Hepatocyte (in vitro differentiated cells): ENCODE data around the gene AGAP3. TPM values are rescaled to one million over a fixed set of nuclear protein-coding genes. Genes with fewer than 3 reads are reported as not detected.

ENCODE experiments used
- DNase-seq: peaks from one replicate; pipeline ENCODE4 v3.0.0-alpha.2; 2016; ENCODE audit warnings: low spot score
- H2AFZ ChIP-seq: fragments of 200-600 bp; sonication (generic); 2 replicates; pipeline ENCODE4 v1.6.0; 2016; ENCODE audit warnings: antibody characterized with exemption, mild to moderate bottlenecking
- H3K27ac ChIP-seq: fragments of 200-600 bp; sonication (generic); 2 replicates; pipeline ENCODE4 v1.5.1; 2016; ENCODE audit warnings: mild to moderate bottlenecking
- H3K27me3 ChIP-seq: fragments of 200-600 bp; sonication (generic); 2 replicates; pipeline ENCODE4 v1.6.1; 2016
- H3K36me3 ChIP-seq: fragments of 200-600 bp; sonication (generic); replicated peaks from 2 replicates; pipeline ENCODE4 v1.5.1; 2016; ENCODE audit warnings: low read depth; ENCODE audit not compliant: insufficient read depth
- H3K4me1 ChIP-seq: fragments of 200-600 bp; sonication (generic); 2 replicates; pipeline ENCODE4 v1.5.1; 2016; ENCODE audit warnings: mild to moderate bottlenecking, moderate library complexity; ENCODE audit not compliant: insufficient read depth
- H3K4me2 ChIP-seq: fragments of 200-600 bp; sonication (generic); 2 replicates; pipeline ENCODE4 v1.6.0; 2016
- H3K4me3 ChIP-seq: fragments of 200-600 bp; sonication (generic); 2 replicates; pipeline ENCODE4 v1.5.1; 2016; ENCODE audit warnings: mild to moderate bottlenecking
- H3K79me2 ChIP-seq: fragments of 200-600 bp; sonication (generic); 2 replicates; pipeline ENCODE4 v1.6.0; 2017; ENCODE audit warnings: mild to moderate bottlenecking
- H3K9me2 ChIP-seq: fragments of 200-600 bp; sonication (generic); replicated peaks from 2 replicates; pipeline ENCODE4 v1.6.0; 2017; ENCODE audit warnings: mild to moderate bottlenecking; ENCODE audit not compliant: insufficient read depth
- H3K9me3 ChIP-seq: fragments of 200-600 bp; sonication (generic); 2 replicates; pipeline ENCODE4 v1.5.1; 2016; ENCODE audit warnings: low read depth, mild to moderate bottlenecking
- H4K20me1 ChIP-seq: fragments of 200-600 bp; sonication (generic); 2 replicates; pipeline ENCODE4 v1.6.0; 2016; ENCODE audit warnings: mild to moderate bottlenecking; ENCODE audit not compliant: insufficient read depth, poor library complexity, severe bottlenecking
- EZH2 ChIP-seq: fragments of 200-600 bp; sonication (generic); IDR thresholded peaks from 2 replicates; pipeline ENCODE4 v1.6.1; 2016; ENCODE audit warnings: antibody characterized with exemption, mild to moderate bottlenecking, borderline replicate concordance
- EZH2phosphoT487 ChIP-seq: fragments of 200-600 bp; sonication (generic); IDR thresholded peaks from one replicate; pipeline ENCODE4 v1.6.1; 2018; ENCODE audit warnings: antibody characterized with exemption, mild to moderate bottlenecking, low read depth, moderate library complexity; ENCODE audit not compliant: unreplicated experiment, severe bottlenecking
- WGBS: methylation state at CpG from one replicate; pipeline ENCODE4 v1.1.6; 2016; ENCODE audit warnings: low lambda C conversion rate; ENCODE audit errors: missing lambda C conversion rate; 5-methylcytosine and 5-hydroxymethylcytosine counted together
- polyA plus RNA-seq: library from polyadenylated mRNA; unstranded; fragments of >200 nt; fragmentation: Nextera tagmentation; extraction: Ambion mirVana; gene quantifications from 2 replicates; pipeline ENCODE4 v1.2.1, GENCODE V29; 2016
- total RNA-seq: library from RNA; depleted of rRNA; stranded (reverse); fragments of >200 nt; gene quantifications from 2 replicates; pipeline ENCODE4 v1.2.3, GENCODE V29; 2014
- TF ChIP-seq, protein P1 (sequence below): fragments of 200-600 bp; sonication (generic); IDR thresholded peaks from 2 replicates; pipeline ENCODE4 v1.5.1; 2016; ENCODE audit warnings: antibody characterized with exemption, mild to moderate bottlenecking; ENCODE audit not compliant: poor library complexity

Gene AGAP3
- total and polyA plus RNA-seq, 2 experiments from 2014 or later: 44.0 to 56.7 TPM

DNA sequence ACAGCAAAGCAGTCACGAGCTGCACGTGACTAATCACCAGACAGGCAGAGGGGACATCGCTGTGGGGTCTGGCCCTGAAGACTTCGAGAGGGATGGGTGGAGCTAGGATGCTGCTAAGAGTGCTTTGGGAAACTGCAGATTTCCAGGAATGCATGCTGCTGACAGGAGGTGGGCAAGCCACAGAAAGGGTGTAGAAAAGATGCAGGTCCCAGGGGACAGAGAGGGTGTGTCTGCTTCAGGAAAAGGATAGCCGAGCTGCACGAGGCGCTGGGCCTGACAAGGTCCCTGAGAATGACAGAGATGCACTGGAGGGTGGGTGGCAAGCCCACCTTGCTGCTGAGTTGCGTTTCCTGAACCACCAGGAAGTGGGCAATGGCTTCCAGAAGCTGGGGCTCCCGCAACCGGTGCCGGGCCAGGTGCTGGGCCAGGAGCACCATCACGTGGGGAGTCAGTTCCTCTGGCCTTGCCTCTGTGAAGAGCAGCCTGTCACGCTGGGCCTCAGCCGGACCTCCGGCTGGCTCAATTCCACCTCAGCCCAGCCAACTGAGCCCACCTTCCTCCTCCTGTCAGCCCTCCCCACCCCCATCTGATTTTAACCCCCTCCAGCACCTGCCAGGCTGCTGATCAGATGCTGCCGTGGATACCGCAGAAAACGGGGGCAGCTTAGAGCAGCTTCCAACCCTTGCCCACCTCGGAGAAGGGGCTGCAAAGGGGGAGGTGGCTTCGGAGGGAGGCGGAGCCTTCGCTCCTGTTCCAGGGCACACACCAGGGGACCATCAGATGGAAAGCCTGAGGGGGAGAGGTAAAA, 7.8 kb upstream of the AGAP3 start:
- Histone ChIP-seq H4K20me1 (no peaks in the 10 kb centered on the region), H3K4me2 (peak overlapping the region; percentile 96), H3K36me3 (no peaks in the 10 kb centered on the region), H3K27ac (peak overlapping the region; percentile 97), H3K4me3 (no peak overlapping the region), H3K79me2 (peaks cover 39% of the 10 kb centered on the region), H2AFZ (no peak overlapping the region), H3K9me2 (no peaks in the 10 kb centered on the region), H3K9me3 (no peaks in the 10 kb centered on the region), H3K27me3 (no peaks in the 10 kb centered on the region), H3K4me1 (peaks cover 41% of the 10 kb centered on the region)
- 68% methylated on average over 22 of the region's 22 CpGs for WGBS
- TF ChIP-seq EZH2phosphoT487: no peak
- peak; percentile 73 for DNase-seq

DNA sequence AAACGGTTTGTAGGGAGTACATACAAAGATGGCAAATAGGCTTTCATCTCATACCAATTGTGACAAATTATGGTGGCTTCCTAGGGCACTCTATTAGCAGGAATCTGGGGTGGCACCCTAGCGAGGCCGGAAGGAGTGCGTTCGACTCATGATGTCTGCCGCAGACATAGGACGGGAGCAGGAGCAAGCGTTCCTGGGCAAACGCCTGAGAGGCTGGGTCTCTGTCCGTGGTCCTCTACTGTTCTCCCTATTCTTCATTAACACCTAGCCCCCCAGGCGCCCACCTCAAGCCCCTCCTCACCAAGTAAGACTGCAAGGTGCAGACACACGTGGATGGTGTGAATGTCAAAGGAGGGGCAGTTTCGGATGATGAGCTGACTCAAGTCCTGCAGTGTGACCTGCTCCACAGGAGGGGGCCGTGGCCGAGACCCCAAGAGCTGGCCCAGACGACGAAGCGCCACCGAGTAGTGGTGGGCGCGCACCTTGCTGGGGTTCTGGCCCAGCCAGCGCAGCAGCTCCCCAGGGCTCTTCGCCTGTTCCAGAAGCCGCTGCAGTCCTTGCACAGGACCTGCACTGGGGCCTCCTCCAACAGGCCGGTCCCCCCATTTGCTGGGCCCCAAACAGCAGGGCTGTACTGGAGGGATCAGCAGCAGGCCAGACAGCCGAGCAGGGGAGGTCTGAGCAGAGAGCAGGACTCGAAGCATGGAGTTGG, 6.9 kb upstream of the AGAP3 start:
- H3K79me2 ChIP-seq: peaks cover 39% of the 10 kb centered on the region
- H3K27ac ChIP-seq: peak overlapping the region; percentile 97
- H3K36me3 ChIP-seq: no peaks in the 10 kb centered on the region
- H3K27me3 ChIP-seq: no peaks in the 10 kb centered on the region
- 88% methylated on average over 27 of the region's 27 CpGs for WGBS
- TF ChIP-seq, protein P1, sequence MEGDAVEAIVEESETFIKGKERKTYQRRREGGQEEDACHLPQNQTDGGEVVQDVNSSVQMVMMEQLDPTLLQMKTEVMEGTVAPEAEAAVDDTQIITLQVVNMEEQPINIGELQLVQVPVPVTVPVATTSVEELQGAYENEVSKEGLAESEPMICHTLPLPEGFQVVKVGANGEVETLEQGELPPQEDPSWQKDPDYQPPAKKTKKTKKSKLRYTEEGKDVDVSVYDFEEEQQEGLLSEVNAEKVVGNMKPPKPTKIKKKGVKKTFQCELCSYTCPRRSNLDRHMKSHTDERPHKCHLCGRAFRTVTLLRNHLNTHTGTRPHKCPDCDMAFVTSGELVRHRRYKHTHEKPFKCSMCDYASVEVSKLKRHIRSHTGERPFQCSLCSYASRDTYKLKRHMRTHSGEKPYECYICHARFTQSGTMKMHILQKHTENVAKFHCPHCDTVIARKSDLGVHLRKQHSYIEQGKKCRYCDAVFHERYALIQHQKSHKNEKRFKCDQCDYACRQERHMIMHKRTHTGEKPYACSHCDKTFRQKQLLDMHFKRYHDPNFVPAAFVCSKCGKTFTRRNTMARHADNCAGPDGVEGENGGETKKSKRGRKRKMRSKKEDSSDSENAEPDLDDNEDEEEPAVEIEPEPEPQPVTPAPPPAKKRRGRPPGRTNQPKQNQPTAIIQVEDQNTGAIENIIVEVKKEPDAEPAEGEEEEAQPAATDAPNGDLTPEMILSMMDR: no peak
- TF ChIP-seq EZH2 (no peak), EZH2phosphoT487 (no peak)
- H3K9me2 ChIP-seq: no peaks in the 10 kb centered on the region
- no peak overlapping the region for H2AFZ ChIP-seq
- no peaks in the 10 kb centered on the region for H4K20me1 ChIP-seq
- H3K4me2 ChIP-seq: peak overlapping the region; percentile 96
- no peaks in the 10 kb centered on the region for H3K9me3 ChIP-seq
- DNase-seq: no peak
- peaks cover 46% of the 10 kb centered on the region for H3K4me1 ChIP-seq
- H3K4me3 ChIP-seq: peak overlapping the region; percentile 93

DNA sequence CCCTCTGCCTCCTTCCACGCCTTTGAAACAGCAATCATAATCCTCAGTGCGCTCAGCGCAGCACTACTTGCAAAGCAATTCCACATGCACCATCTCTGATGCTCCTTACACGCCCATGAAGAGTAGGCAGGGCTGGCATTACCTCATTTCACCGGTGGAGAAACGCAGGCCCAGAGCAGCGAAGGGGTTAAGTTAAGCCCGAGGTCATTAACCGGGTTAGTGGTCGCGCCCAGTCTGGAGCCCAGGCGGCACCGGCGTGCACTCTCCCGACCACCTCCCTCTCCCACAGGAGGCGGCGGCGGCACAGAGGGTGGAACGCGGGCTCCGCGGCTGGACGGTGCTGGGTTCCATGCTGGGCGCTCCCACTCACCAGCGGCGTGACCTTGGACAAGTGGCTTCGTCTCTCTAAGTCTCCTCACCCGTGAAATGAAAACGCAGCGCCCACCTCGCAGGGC, 6.2 kb upstream of the AGAP3 start:
- H3K4me1 ChIP-seq: peaks cover 46% of the 10 kb centered on the region
- H2AFZ ChIP-seq: peak overlapping the region; percentile 83
- H3K27me3 ChIP-seq: no peaks in the 10 kb centered on the region
- 2% methylated on average over 31 of the region's 31 CpGs for WGBS
- H4K20me1 ChIP-seq: no peaks in the 10 kb centered on the region
- H3K4me3 ChIP-seq: peak overlapping the region; percentile 93
- H3K79me2 ChIP-seq: peaks cover 39% of the 10 kb centered on the region
- DNase-seq: peak; percentile 56
- no peaks in the 10 kb centered on the region for H3K9me3 ChIP-seq
- TF ChIP-seq, protein P1: no peak
- TF ChIP-seq EZH2phosphoT487 (no peak), EZH2 (no peak)
- no peaks in the 10 kb centered on the region for H3K9me2 ChIP-seq
- H3K4me2 ChIP-seq: peak overlapping the region; percentile 96
- no peaks in the 10 kb centered on the region for H3K36me3 ChIP-seq
- peak overlapping the region; percentile 97 for H3K27ac ChIP-seq
